AG08396 (cell line): ENCODE measurements around the gene FAM170B.
A peak's percentile ranks its signal among the peaks of the same experiment; 100 is the strongest.

Experiments used
- DNase-seq: peaks from one replicate; pipeline ENCODE4 v3.0.0; 2012; ENCODE audit warnings: low spot score, mixed read lengths

Gene FAM170B

DNA sequence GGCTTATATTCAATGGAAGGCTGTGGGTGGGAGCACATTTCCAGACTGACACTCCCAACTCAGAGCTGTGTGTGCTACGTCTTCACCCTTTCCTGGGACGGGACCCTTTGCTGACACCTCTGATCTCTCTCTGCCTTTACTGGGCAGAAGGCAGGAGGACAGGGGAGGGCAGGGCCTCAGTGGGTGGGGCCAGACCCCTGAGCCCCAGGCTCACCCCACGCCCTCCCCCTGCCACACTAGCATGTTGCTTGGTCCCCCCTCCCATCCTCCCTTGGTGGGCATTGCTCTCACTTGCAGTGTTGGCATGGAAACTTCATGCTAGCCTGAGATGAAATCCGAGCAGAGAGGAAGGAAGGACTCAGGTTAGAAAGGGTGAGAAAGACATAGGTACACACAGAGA is 36.0 kb upstream of the FAM170B start:
- no peak for DNase-seq

DNA sequence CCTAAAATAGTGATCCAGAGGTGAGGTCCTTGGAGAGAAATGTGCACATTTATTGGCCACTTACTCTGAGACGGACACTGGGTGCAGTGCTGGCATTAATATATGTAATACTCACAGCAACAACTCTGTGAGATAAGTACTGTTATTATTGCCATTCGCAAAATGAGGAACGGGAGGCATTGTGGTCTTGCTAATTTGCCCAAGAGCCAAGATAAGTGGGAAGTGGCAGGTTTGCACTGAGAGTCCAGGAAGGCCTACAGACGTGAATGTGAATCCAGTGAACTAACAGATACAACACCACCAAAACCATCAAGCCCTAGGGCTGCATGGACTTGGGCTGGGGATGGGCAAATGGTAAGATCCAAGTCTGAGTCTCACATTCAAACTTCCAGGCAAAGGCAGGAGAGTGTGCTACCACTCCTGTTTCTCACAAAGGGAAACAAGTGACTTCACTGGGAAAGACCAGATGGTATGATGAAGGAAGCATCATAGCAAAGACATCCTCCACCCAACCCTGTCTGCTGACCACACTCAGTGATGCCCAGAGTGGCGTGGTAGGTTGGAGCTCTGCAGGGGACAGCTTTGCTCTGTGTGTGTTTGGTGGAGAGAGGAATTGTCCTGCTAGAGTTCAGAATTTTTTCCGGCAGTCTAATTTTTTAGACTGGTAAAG is 35.1 kb upstream of the FAM170B start:
- DNase-seq = no peak

DNA sequence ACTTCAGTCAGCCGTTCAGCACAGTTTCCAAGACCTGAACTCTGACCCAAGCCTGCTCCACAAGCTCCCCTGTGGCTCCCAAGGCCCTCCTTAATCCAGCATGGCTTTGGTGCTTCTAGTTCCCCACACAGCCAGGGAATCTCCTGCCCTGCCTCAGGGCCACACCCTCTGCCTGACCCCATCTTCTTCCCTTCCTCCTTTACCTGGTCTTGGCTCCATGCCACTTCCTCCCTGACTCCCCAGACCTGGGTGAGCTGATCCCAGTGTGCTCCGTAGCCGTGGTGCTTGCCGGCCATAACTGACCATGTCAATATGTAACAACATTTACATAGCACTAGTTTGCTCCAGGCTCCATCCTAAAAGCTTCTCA is 34.3 kb upstream of the FAM170B start:
- DNase-seq = no peak

DNA sequence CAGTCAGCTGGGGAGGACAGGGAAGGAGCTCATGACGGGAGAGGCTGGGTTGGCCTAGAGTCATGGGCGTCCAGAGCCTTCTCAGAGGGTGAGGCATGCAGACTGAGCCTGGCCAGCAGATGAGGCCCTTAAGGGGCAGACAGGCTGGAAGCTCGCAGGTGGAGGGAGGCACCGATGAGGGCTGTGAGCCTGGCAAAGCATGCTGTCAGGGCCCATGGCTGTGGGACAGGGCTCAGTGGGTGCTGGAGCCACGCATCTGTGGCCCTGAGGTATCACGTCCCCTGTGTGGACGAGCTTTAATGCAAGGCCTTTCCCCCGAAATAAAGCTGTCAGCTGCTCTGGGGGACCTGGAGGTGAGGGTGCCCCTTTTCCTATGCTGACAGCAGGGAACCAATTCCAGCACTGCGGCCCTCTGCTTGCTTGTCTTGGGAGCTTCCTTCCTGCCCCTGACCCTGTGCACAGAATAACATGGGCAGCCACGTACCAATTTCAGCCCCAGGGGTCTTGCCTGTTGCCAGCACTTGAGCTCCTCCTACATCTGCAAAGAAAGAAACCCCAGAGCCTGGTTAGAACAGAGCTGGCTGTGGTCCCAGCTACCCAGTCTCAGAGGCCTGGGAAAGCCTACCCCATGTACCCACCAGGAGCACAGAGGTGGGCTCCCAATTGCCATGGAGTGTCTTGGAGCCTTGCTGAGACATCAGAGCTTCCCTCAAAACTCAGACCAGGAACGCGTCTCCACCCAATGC is 33.8 kb upstream of the FAM170B start:
- DNase-seq = no peak

DNA sequence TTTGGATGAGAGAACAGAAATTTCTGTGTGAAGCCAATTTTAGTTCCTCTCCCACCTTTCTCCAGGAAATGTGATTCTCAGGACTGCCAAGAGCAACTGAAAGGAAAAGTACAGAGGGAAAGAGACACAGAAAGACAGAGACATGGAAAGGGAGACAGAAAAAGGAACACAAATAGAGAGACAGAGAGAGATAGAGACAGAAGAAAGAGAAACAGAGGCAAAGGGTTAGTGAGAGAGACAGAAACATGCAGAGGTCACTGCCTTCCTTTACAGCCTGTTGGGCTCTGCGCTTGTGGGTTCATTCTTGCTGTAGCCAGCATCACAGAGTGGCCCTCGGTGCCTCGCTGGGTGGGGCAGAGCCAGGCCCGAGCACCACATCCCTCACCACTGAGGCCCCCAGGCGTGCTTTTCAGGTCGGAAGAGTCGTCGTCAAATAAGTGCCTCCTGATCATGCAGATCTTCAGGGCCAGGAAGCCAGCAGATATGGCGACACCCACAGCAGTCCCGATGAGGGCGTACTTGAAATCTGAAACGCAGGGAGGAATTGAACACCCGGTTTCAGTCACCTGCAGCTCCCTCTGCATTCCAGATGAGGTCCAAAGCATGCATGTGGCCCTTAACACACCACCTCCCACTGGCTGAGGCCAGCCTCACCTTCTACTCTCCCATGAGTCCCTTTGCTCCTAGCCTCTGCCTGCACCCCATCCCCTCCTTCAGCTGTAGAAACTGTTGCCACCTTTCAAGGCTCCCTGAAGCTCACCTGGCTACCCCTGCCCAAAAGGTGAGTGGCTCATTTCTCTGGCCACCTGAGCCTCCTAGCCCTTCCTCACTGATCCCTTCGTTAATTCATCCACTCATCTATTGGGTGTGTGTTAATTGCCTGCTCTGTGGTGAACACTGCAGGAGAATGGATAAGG is 32.9 kb upstream of the FAM170B start:
- no peak for DNase-seq

DNA sequence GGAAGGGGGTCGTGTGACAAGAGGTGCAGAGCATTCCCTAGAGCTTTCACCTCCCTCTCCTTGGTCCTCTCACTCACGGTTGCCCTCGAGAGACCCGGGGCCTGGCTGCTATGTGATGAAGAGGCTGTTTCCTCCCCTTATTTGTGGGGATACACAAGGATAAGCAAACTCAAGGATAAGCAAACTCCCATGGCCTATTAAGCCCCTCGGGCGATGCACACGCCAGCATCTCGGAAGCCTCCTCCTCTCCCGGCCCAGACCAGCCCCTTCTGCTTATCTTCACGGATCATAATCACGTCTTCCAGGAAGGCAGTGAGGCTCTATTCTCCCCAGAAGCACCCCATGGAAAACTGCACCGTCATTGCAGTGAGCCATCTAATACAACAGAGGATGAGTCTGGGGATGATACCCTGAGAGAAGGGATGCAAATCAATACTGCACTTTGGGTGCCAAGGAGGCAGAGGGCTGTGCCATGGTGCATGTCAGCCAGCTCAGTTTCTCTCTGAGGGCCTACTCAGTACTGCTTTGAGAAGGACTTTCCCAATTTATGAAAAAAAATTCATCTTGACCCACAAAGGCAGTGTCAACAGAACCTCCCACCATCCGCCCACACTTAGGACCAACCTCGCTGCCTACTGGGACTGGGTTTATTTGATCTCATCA is 32.1 kb upstream of the FAM170B start:
- no peak for DNase-seq

DNA sequence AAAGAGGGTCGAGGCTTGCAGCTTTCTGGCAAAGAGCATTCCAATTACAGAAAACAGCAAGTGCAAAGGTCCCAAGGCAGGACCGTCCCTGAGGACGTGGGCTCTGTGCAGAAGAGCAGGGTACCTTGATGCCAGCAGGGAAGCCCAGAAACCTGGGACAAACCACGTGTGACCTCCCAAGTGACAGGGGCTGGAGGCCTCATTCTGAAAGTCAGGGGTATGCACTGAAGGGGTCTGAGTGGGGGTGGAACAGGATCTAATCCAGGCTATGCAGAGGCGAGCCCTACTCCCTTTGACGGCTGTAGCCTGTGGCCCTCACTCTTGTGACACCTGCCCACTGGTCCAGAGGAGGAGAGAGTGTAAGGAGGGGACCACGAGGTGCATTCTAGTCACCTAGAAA is 31.4 kb upstream of the FAM170B start:
- no peak for DNase-seq

DNA sequence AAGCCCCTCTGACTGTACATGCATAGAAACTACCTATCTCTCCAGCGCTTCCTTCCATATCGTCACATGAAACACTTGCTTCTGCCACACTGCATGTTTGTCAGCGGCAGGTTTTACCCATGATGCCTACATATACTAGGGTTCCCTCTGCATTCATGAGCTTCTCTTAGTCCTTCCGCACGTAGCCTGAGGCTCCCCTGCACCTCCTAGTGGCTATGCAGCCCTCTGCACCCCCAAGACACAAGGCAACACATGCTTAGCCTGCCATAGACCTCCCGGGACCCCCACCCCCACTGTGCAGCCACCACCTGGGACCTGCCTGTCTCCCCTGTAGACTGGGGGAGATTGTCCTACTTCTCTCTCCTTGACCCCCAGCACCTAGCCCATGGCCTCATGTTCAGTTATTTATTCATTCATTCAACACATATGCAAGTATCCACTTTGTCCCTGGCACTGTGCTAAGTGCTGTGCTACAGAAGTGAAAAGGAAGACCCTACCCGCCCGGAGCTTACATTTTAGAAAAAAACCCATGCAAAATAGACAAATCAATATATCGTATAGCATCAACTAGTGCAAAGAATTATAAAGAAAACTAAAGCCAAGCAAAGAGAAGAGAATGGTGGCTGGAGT is 30.9 kb upstream of the FAM170B start:
- peak; percentile 34 for DNase-seq

DNA sequence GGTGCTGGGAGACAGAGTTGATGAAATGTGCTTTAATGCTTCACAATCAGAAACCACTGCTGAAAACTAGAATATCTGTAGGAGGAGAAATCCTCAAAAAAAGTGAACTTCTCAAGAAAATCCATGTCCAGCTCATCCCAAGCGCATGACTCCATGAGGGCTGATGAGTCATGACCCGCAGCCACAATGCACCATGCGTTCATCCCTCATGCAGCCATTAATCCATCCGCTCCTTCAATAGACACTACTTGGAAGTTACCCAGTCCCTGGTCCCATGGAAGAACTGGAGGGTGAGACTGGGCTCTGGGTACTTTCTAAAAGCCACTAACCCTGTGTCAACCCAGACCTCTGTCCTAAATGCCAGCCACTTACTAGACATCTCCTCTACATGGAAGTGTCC is 29.9 kb upstream of the FAM170B start:
- DNase-seq = peak; percentile 45

DNA sequence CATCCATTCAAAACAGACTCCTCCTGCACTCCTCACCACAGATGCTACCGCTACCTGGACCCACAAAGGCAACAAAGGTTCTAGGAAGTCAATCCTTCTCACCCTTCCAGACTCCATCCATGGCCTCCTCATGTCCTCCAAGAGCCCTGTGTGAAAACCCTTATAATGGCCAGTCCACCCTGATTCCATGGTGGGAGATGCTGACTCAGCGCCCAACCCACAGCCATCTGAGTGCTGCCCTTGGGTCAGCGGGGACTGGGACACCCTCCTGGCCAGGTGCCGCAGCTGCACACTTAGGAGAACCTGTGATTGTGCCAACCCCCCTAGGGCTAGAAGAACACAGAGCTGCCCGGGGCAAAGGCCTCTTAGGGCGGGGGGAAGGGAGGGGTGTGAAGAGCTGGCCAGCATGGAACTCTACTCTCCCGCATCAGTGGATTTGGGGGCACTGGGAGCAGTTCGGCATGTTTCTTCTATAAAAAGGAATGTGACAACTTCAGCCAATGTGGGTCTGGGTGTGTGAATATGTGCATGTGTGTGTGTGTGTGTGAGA is 29.0 kb upstream of the FAM170B start:
- no peak for DNase-seq

DNA sequence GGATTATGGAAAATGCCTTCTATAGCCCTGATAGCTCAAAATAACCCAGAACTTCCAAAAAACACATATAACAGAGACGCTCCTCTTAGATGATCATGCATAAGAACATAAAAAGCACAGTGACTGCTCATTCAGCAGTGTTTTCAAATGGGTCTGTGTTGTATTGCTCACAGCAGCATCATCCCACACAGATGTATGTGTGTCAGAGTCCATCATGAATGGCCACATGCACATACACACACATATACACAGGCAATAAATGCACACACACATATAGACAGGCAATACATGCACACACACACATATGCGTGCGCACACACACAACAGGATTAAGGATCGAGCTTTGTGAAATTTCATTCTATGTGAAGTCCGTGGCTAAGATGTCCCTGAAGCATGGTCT is 28.2 kb upstream of the FAM170B start:
- no peak for DNase-seq

DNA sequence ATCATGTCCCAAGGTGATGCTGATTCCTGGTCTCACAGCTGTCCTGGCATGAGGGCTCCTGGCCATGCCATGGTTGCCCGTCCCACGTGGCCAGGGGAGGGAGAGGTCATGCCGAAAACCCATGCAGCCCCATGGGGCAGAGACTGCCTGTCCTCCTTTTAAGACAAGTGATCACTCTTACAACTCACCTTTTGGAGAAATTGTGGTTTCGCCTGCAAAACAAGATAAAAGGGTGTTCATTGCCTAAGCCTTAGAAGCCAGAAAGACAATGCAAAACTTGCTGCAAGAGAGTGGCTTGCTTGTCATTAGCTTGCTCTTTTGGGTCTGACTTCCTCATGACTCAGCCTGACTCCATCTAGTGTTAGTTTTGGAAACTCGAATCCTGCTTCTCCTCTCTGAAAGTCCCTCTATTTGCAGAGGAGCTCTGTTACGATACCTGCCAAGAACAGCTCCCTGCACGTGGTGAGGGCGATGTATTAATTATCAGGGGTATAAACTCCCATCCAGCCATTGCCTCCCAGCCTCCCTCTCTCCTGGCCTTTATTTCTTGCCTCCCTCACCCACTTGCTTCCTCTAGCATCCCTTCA is 27.7 kb upstream of the FAM170B start:
- peak; percentile 50 for DNase-seq

DNA sequence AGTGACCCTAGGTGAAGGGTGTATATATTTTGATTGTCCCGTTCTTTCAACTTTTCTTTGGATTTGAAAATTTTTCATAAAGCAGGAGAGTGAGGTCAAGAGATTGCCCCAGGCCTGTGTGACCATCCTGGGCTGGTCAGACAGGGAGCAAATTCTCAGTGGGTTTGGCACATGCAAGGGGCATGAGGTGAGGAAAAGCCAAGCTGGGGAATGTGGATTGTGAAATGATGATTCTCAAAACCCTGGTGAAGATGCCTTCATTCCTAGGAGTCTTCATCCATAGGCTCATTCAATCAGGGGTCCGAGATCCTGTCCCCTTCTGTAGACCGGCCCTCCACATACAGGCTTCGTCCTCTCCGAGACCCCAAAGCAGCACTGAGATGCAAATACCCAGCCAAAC is 27.0 kb upstream of the FAM170B start:
- DNase-seq = no peak

DNA sequence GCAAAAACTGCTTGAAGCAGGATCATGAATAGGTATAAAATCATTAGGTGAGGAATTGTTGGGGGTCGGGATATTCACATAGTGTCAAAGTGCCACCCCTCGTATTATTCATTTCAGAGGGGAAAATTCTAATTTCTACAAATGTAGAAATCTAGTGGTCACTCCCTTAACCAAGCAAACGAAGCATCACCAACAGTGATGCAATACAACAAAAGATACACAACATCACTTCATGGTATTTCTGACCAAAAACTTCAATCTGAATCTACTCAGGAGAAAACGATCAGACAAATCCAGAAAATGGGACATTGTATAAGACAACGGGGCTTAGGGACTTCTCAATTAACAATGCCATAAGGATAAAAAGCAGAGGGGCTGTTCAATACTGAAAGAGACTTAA is 26.3 kb upstream of the FAM170B start:
- no peak for DNase-seq

DNA sequence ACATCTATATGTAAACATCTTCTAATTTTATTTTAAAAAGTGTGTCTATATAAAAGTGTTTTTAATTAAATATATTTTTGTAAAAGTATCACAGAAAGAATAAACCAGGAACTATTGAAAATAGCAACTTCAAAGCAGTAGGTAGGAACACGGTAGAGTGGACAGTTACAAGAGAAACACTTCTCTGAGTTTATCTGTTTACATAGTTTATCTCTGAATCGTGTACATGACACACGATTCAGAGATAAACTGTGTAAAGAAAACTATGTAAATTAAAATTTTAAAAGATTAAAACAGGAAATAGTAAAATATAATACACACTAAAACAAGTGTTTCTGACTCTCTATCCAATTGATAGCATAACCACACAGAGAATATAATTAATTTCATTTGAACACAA is 25.1 kb upstream of the FAM170B start:
- DNase-seq = no peak

DNA sequence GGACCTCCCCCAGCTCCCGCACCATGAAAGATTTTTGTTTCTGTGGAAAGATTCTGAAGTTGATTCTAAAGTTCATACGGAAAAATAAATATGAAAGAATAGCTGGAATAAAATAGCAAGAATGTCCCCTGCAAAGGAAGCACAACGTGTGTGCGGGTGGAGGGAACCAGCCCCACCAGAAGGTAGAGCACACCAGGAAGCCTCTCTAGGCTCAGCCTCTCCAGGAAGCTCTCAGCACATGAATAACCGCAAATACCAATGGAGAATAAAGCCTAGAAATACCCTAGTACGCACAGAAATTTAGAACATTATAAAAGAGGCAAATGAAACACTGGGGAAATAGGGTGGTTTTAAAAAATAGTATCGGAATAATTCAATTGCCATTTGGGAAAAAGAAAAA is 24.6 kb upstream of the FAM170B start:
- DNase-seq = no peak

DNA sequence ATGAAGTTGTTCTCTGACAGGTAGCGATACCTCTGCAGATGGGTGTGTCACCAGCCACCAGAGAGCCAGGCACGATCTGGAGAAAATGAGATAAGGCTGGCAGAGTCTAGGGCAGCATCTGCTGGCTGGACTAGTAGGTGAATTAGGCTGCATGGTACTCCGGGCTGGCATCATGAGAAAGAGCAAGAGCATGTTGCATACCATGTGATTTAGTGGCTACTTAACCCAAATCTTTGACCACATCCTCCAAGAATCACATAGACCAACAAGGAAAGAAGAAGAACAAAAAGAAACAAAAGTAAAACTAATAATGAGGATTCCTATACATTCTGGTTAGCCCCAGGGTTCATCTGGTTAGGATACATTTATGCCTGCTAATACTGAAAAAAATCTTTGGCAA is 23.4 kb upstream of the FAM170B start:
- no peak for DNase-seq

DNA sequence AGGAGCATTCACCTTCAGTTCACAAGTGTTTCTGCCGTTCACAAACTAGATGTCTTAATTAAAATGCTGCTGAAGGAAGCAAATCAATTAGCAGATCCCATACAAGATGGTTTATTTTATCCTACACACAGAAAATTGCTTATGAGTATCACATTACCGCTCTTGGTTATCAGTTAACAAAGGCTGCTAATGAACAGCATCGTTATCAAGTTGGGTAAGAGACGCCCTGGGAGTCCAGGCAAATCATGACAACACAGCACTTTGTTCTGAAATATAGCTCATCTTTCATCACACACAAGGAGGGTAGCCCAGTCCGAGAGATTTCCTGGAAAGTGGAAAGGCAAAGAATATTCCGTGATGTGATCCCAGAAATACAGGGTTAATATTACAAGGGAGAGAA is 20.8 kb upstream of the FAM170B start:
- DNase-seq = no peak

DNA sequence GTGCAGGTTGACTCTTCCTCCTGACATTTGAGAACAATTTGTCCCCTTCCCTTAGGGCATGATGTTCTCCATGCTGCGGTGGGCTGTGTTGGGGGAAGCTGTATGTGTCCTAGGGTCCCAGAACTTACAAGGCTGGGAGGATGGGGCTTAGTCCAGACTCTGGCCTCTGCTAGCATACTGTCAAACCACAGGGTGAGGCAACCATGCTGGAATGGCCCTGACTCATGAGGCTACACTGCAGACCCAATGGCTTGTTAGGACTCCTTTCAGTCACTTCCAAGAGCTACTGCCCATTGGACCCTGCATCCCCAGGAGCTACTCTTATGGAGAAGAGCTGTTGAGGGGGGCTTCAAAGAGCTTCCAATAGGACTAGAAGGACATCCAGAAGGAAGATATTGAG is 20.1 kb upstream of the FAM170B start:
- peak; percentile 65 for DNase-seq

DNA sequence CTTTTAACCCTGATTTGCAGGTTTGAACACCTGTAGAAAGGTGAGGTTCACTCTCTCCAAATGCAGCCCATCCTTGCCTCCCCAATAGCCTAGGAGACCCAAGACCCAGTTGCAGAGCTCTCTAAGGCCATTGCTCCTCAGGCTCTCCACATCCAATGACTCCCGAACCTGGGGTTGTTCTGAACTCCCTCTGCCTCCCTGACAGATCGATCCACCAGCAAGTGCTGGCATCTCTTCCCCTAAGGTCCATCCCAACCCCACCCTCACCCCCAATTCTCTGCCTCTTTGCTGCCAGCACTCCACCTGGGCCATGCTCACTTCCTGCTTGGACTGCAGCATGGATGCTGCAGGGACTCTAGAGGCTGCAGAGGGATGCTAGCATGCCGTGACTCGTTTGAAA is 19.3 kb upstream of the FAM170B start:
- no peak for DNase-seq

DNA sequence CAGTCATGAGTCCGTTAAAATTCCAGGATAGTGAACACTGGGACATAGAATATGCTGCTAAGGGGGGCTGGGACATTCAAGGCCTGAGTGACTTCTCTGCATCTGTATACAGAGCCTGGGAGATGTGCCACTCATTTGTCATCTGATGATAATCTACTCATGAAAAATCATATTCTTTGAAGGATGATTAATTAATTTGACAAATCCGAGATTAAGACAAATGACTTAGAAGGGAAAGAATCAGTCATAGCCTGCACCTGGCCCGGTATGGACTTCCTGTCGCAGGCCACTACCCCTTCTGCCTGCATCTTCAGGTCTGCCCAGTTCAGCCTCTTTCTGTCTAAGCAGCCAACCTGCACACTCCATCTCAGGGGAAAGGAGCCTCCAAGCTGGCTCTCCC is 18.8 kb upstream of the FAM170B start:
- DNase-seq = no peak
